Mucosa of rectum (tissue), 2 donors: ENCODE results near the gene NLGN1.

Experiments used
- H3K27ac ChIP-seq, 2 donors: one replicate each; pipeline ENCODE4 v1.7.0; 2013; ENCODE audit warnings: inconsistent platforms in 2 of 2, low read depth in 2 of 2, low read length in 2 of 2
- H3K27me3 ChIP-seq, 2 donors: one replicate each; pipeline ENCODE4 v1.7.0; 2013; ENCODE audit warnings: low read length in 2 of 2; ENCODE audit not compliant: control insufficient read depth in 2 of 2, insufficient read depth in 2 of 2
- H3K36me3 ChIP-seq, 2 donors: one replicate each; pipeline ENCODE4 v1.7.0; 2013; ENCODE audit warnings: low read length in 2 of 2; ENCODE audit not compliant: control insufficient read depth in 2 of 2, insufficient read depth in 2 of 2
- H3K4me1 ChIP-seq, 2 donors: one replicate each; pipeline ENCODE4 v1.7.0; 2013; ENCODE audit warnings: low read length in 2 of 2, mild to moderate bottlenecking in 1 of 2; ENCODE audit not compliant: control insufficient read depth in 2 of 2, insufficient read depth in 2 of 2
- H3K4me3 ChIP-seq, 2 donors: one replicate each; pipeline ENCODE4 v1.7.0; 2013; ENCODE audit warnings: low read length in 2 of 2
- H3K9ac ChIP-seq, 2 donors: one replicate each; pipeline ENCODE4 v1.7.0; 2013; ENCODE audit warnings: low read length in 2 of 2, low read depth in 1 of 2, mild to moderate bottlenecking in 1 of 2
- H3K9me3 ChIP-seq, 2 donors: one replicate each; pipeline ENCODE4 v1.7.0; 2013; ENCODE audit warnings: low read length in 2 of 2; ENCODE audit not compliant: control insufficient read depth in 2 of 2
- donor health status: healthy.
- donor health status: Normal muscosa, but diverticular disease.

Gene NLGN1

GRCh38 chr3:173742491-173742890 is 344.9 kb downstream of the NLGN1 start:
- H3K4me3 ChIP-seq = no peak overlapping the region
- H3K9me3 ChIP-seq = no peaks in the 10 kb centered on the region
- no peak overlapping the region for H3K27ac ChIP-seq
- no peaks in the 10 kb centered on the region for H3K36me3 ChIP-seq
- H3K9ac ChIP-seq = no peak overlapping the region
- H3K27me3 ChIP-seq = no peaks in the 10 kb centered on the region
- no peaks in the 10 kb centered on the region for H3K4me1 ChIP-seq

- no peaks in the 10 kb centered on the region for H3K4me1 ChIP-seq
Observed at GRCh38 chr3:173743111-173743510, 345.6 kb downstream of the NLGN1 start.

GRCh38 chr3:173743516-173743915 is 346.0 kb downstream of the NLGN1 start:
- no peak overlapping the region for H3K27ac ChIP-seq
- no peaks in the 10 kb centered on the region for H3K27me3 ChIP-seq
- H3K36me3 ChIP-seq = no peaks in the 10 kb centered on the region
- no peak overlapping the region for H3K4me3 ChIP-seq
- no peaks in the 10 kb centered on the region for H3K4me1 ChIP-seq
- no peaks in the 10 kb centered on the region for H3K9me3 ChIP-seq
- no peak overlapping the region for H3K9ac ChIP-seq

More at GRCh38 chr3:173743111-173743510, 345.6 kb downstream of the NLGN1 start:
- Histone ChIP-seq H3K27me3 (no peaks in the 10 kb centered on the region), H3K9ac (no peak overlapping the region), H3K36me3 (no peaks in the 10 kb centered on the region), H3K4me3 (no peak overlapping the region), H3K9me3 (no peaks in the 10 kb centered on the region), H3K27ac (no peak overlapping the region)

- H3K36me3 ChIP-seq = no peaks in the 10 kb centered on the region
- H3K4me1 ChIP-seq = no peaks in the 10 kb centered on the region
- no peaks in the 10 kb centered on the region for H3K27me3 ChIP-seq
- no peak overlapping the region for H3K4me3 ChIP-seq
- H3K9me3 ChIP-seq = no peaks in the 10 kb centered on the region
- no peak overlapping the region for H3K9ac ChIP-seq
- H3K27ac ChIP-seq = no peak overlapping the region
Observed at GRCh38 chr3:173744479-173744878, 346.9 kb downstream of the NLGN1 start.

GRCh38 chr3:173744895-173745294 is 347.4 kb downstream of the NLGN1 start:
- H3K4me3 ChIP-seq = no peak overlapping the region
- H3K9me3 ChIP-seq = no peaks in the 10 kb centered on the region
- H3K36me3 ChIP-seq = no peaks in the 10 kb centered on the region
- H3K27me3 ChIP-seq = no peaks in the 10 kb centered on the region
- no peaks in the 10 kb centered on the region for H3K4me1 ChIP-seq
- no peak overlapping the region for H3K9ac ChIP-seq
- H3K27ac ChIP-seq = no peak overlapping the region

- H3K4me3 ChIP-seq = no peak overlapping the region
Observed at GRCh38 chr3:173745952-173746682, 348.6 kb downstream of the NLGN1 start.

GRCh38 chr3:173747427-173747826 is 349.9 kb downstream of the NLGN1 start:
- no peak overlapping the region for H3K9ac ChIP-seq
- H3K4me3 ChIP-seq = no peak overlapping the region
- H3K27me3 ChIP-seq = no peaks in the 10 kb centered on the region
- no peaks in the 10 kb centered on the region for H3K36me3 ChIP-seq
- H3K27ac ChIP-seq = no peak overlapping the region
- H3K9me3 ChIP-seq = no peaks in the 10 kb centered on the region
- H3K4me1 ChIP-seq = no peaks in the 10 kb centered on the region

More at GRCh38 chr3:173745952-173746682, 348.6 kb downstream of the NLGN1 start:
- Histone ChIP-seq H3K27ac (no peak overlapping the region), H3K36me3 (no peaks in the 10 kb centered on the region), H3K9ac (no peak overlapping the region), H3K4me1 (no peaks in the 10 kb centered on the region), H3K9me3 (no peaks in the 10 kb centered on the region), H3K27me3 (no peaks in the 10 kb centered on the region)

GRCh38 chr3:173748105-173748504 is 350.6 kb downstream of the NLGN1 start:
- Histone ChIP-seq H3K9ac (no peak overlapping the region), H3K4me3 (no peak overlapping the region), H3K9me3 (no peaks in the 10 kb centered on the region), H3K4me1 (no peaks in the 10 kb centered on the region), H3K27ac (no peak overlapping the region), H3K27me3 (no peaks in the 10 kb centered on the region), H3K36me3 (no peaks in the 10 kb centered on the region)

- Histone ChIP-seq H3K9ac (no peak overlapping the region), H3K9me3 (no peaks in the 10 kb centered on the region), H3K27me3 (no peaks in the 10 kb centered on the region), H3K4me1 (no peaks in the 10 kb centered on the region), H3K27ac (no peak overlapping the region), H3K36me3 (no peaks in the 10 kb centered on the region), H3K4me3 (no peak overlapping the region)
Observed at GRCh38 chr3:173750095-173750494, 352.6 kb downstream of the NLGN1 start.

- Histone ChIP-seq H3K9me3 (no peaks in the 10 kb centered on the region), H3K36me3 (no peaks in the 10 kb centered on the region), H3K27me3 (no peaks in the 10 kb centered on the region), H3K4me3 (no peak overlapping the region), H3K27ac (no peak overlapping the region), H3K9ac (no peak overlapping the region), H3K4me1 (no peaks in the 10 kb centered on the region)
Observed at GRCh38 chr3:173750591-173750990, 353.0 kb downstream of the NLGN1 start.
